SU-DHL-6 (cell line): ENCODE measurements around the gene PCARE.

Experiments used
- EZH2phosphoT487 ChIP-seq: fragments of 200-600 bp; sonication (generic), shearing (Covaris generic); conservative IDR thresholded peaks from 2 replicates; pipeline ENCODE4 v1.6.1; 2018; ENCODE audit warnings: mild to moderate bottlenecking, antibody characterized with exemption, low read length, moderate library complexity, mixed read lengths
- TF ChIP-seq, protein P1 (sequence below): fragments of 200-600 bp; sonication (generic); IDR thresholded peaks from one replicate; pipeline ENCODE4 v1.5.1; 2017; ENCODE audit warnings: antibody characterized with exemption, mild to moderate bottlenecking, low read length, moderate library complexity; ENCODE audit not compliant: insufficient read depth, poor library complexity, severe bottlenecking

DNA sequence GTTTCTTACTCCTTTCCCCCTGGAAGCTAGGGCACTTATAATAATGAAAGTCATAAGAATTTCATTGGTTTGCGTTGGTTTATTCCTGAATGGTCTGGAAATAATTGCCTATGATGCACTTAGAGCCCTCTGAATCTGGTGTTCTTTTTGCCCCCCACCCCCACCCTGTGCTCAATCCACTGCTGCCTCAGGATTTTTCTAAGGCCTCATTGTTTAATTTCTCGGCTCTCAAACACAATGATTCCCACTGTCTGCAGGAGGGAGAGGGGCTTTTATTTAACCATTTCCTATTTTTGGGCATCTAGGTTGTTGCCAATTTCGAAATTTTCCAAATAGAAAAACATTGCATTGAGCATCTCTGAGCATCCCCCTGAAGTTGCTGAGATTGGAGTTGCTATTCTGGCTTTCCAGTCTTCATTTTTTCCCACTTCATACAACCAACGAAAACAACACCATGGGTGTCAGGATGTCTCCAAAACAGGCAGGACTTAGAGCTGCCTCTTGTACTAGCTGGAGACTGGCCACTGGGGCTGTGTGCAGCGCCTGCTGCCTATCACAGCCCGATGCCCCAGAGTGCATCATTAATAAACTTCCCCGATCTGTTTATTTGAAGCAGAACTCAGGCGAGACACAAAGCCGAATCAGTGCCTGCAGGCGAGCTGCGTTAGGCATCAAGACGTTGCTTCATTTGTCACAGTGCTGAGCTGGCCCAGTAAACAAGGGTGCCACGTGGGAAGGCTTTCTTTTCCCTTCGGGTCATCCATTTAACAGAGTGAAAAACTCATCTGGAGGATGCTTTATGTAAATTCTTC is 1.8 kb upstream of the PCARE start:
- TF ChIP-seq, protein P1, sequence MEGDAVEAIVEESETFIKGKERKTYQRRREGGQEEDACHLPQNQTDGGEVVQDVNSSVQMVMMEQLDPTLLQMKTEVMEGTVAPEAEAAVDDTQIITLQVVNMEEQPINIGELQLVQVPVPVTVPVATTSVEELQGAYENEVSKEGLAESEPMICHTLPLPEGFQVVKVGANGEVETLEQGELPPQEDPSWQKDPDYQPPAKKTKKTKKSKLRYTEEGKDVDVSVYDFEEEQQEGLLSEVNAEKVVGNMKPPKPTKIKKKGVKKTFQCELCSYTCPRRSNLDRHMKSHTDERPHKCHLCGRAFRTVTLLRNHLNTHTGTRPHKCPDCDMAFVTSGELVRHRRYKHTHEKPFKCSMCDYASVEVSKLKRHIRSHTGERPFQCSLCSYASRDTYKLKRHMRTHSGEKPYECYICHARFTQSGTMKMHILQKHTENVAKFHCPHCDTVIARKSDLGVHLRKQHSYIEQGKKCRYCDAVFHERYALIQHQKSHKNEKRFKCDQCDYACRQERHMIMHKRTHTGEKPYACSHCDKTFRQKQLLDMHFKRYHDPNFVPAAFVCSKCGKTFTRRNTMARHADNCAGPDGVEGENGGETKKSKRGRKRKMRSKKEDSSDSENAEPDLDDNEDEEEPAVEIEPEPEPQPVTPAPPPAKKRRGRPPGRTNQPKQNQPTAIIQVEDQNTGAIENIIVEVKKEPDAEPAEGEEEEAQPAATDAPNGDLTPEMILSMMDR, result no peak
- no peak for TF ChIP-seq EZH2phosphoT487
